NCI-H2171 (cell line): Measurements from ENCODE around the gene TIMM50.

Experiments
- DNase-seq: peaks from one replicate; lab custom pipeline; 2025; lab: John Stamatoyannopoulos, UW

TIMM50 gene

GRCh38 chr19:39500543-39500942, 19.9 kb downstream of the TIMM50 start:
- DNase-seq: no peak

GRCh38 chr19:39501340-39501739, 20.7 kb downstream of the TIMM50 start:
- DNase-seq: no peak

- no peak for DNase-seq
Measured at GRCh38 chr19:39502640-39503417, 22.2 kb downstream of the TIMM50 start.

- DNase-seq: no peak
Measured at GRCh38 chr19:39506598-39506943, 25.9 kb downstream of the TIMM50 start.

GRCh38 chr19:39506944-39507714, 26.5 kb downstream of the TIMM50 start:
- DNase-seq: peak; percentile 79

- no peak for DNase-seq
Measured at GRCh38 chr19:39507715-39508364, 27.2 kb downstream of the TIMM50 start.

GRCh38 chr19:39508629-39509028, 28.0 kb downstream of the TIMM50 start:
- no peak for DNase-seq

GRCh38 chr19:39509233-39509632, 28.6 kb downstream of the TIMM50 start:
- DNase-seq: no peak

GRCh38 chr19:39512988-39513387, 32.4 kb downstream of the TIMM50 start:
- DNase-seq: no peak

- peak; percentile 35 for DNase-seq
Measured at GRCh38 chr19:39514840-39515550, 34.4 kb downstream of the TIMM50 start, which contains the start of gene SELENOV. SELENOV (plus strand) TSS chr19:39515139; CDS start chr19:39515213, 74 bp downstream.

- no peak for DNase-seq
Measured at GRCh38 chr19:39515551-39516191, 35.0 kb downstream of the TIMM50 start.

- no peak for DNase-seq
Measured at GRCh38 chr19:39516270-39516669, 35.6 kb downstream of the TIMM50 start.

GRCh38 chr19:39517432-39517831, 36.8 kb downstream of the TIMM50 start:
- no peak for DNase-seq

- DNase-seq: no peak
Measured at GRCh38 chr19:39518458-39518857, 37.8 kb downstream of the TIMM50 start.

GRCh38 chr19:39518975-39519374, 38.3 kb downstream of the TIMM50 start:
- no peak for DNase-seq

- no peak for DNase-seq
Measured at GRCh38 chr19:39520541-39521484, 40.2 kb downstream of the TIMM50 start.

- DNase-seq: no peak
Measured at GRCh38 chr19:39524495-39524894, 43.9 kb downstream of the TIMM50 start.

GRCh38 chr19:39525205-39525604, 44.6 kb downstream of the TIMM50 start:
- DNase-seq: no peak

- DNase-seq: no peak
Measured at GRCh38 chr19:39531834-39532232, 51.2 kb downstream of the TIMM50 start.

- peak; percentile 92 for DNase-seq
Measured at GRCh38 chr19:39532233-39533002, 51.8 kb downstream of the TIMM50 start, which contains the start of gene EID2B. EID2B (minus strand) TSS chr19:39532852; CDS start chr19:39532802, 50 bp downstream.
